Prostate gland (tissue), 2 donors: ENCODE data around the gene NCOR2. TPM values are rescaled to one million over a fixed set of nuclear protein-coding genes. Genes with fewer than 3 reads are reported as not detected.
A peak's percentile ranks its signal among the peaks of the same experiment; 100 is the strongest.

Experiments used
- DNase-seq: peaks from one replicate; pipeline ENCODE4 v3.0.0-alpha.2; 2019; ENCODE audit warnings: low spot score
- H3K27ac ChIP-seq, 2 donors: fragments of 200-600 bp; sonication (generic); 2 replicates each; pipeline ENCODE4 v1.5.1; 2017 to 2019
- H3K27me3 ChIP-seq: fragments of 200-600 bp; sonication (generic); replicated peaks from 2 replicates; pipeline ENCODE4 v1.5.1; 2019; ENCODE audit not compliant: insufficient read depth
- H3K36me3 ChIP-seq, 2 donors: fragments of 200-600 bp; sonication (generic); 1 replicate in 1 of 2; 2 replicates in 1 of 2; pipeline versions ENCODE4 v1.5.1 to v1.8.1; 2017 to 2019
- H3K4me1 ChIP-seq: fragments of 200-600 bp; sonication (generic); replicated peaks from 2 replicates; pipeline ENCODE4 v1.5.1; 2019
- H3K4me3 ChIP-seq, 2 donors: fragments of 200-600 bp; sonication (generic); 2 replicates each; pipeline ENCODE4 v1.5.1; 2017 to 2019
- H3K9me3 ChIP-seq: fragments of 200-600 bp; sonication (generic); 2 replicates; pipeline ENCODE4 v1.5.1; 2017
- CTCF ChIP-seq, 4 experiments: fragments of 200-600 bp in 2 of 4; fragments of 450-650 bp in 2 of 4; sonication (generic) in 2 of 4; IDR thresholded peaks; 1 replicate in 3 of 4; 2 replicates in 1 of 4; pipeline ENCODE4 v1.5.1; 2016 to 2019; ENCODE audit warnings: antibody characterized with exemption in 4 of 4, mild to moderate bottlenecking in 2 of 4, moderate library complexity in 2 of 4
- POLR2A ChIP-seq: fragments of 450-650 bp; IDR thresholded peaks from one replicate; pipeline ENCODE4 v1.6.1; 2016; ENCODE audit warnings: antibody characterized with exemption, mild to moderate bottlenecking
- POLR2AphosphoS5 ChIP-seq: sonication (generic); formaldehyde crosslinking; IDR thresholded peaks from one replicate; pipeline ENCODE4 v1.6.1; 2017; ENCODE audit warnings: antibody characterized with exemption
- WGBS: methylation state at CpG from one replicate; pipeline ENCODE4 v1.1.5; 2018; 5-methylcytosine and 5-hydroxymethylcytosine counted together
- intact Hi-C: fragments of 100-400 bp; cut with DNase I; formaldehyde crosslinking; loops from one replicate; pipeline ENCODE4 v1.14.2; 2022
- total RNA-seq, 2 donors: library from RNA; depleted of rRNA; stranded (reverse); fragments of >200 nt; gene quantifications; one replicate each; pipeline ENCODE4 v1.1.0, GENCODE V29; 2016

NCOR2 gene
- total RNA-seq, 2 donors from 2014 or later: 184 to 306 TPM

- no peaks in the 10 kb centered on the region for H3K9me3 ChIP-seq
- peaks cover 19% of the 10 kb centered on the region for H3K4me1 ChIP-seq
- DNase-seq: no peak
- H3K27me3 ChIP-seq: no peaks in the 10 kb centered on the region
- intact Hi-C loops: no loop called here
- no peak overlapping the region for H3K27ac ChIP-seq
- no peak overlapping the region for H3K4me3 ChIP-seq
- TF ChIP-seq POLR2AphosphoS5: no peak
- no peak for TF ChIP-seq POLR2A
- no peak for TF ChIP-seq CTCF (IDR thresholded peaks at IDR 0.05)
- 92% methylated on average over 8 of the region's 8 CpGs for WGBS
- peaks cover 0 to 5% of the 10 kb centered on the region in 2 donors for H3K36me3 ChIP-seq
These were observed 9.1 kb downstream of the NCOR2 start for GRCh38 chr12:124558313-124558712.

GRCh38 chr12:124557518-124558223, 9.7 kb downstream of the NCOR2 start:
- Histone ChIP-seq H3K9me3 (no peaks in the 10 kb centered on the region), H3K36me3 (no peaks in the 10 kb centered on the region), H3K4me3 (no peak overlapping the region), H3K27me3 (no peaks in the 10 kb centered on the region), H3K27ac (peak overlapping the region; percentile 29 to 55), H3K4me1 (peaks cover 19% of the 10 kb centered on the region)
- WGBS: 55% methylated on average over 11 of the region's 15 CpGs
- intact Hi-C loops: no loop called here
- no peak for DNase-seq
- no peak for TF ChIP-seq POLR2AphosphoS5

DNA sequence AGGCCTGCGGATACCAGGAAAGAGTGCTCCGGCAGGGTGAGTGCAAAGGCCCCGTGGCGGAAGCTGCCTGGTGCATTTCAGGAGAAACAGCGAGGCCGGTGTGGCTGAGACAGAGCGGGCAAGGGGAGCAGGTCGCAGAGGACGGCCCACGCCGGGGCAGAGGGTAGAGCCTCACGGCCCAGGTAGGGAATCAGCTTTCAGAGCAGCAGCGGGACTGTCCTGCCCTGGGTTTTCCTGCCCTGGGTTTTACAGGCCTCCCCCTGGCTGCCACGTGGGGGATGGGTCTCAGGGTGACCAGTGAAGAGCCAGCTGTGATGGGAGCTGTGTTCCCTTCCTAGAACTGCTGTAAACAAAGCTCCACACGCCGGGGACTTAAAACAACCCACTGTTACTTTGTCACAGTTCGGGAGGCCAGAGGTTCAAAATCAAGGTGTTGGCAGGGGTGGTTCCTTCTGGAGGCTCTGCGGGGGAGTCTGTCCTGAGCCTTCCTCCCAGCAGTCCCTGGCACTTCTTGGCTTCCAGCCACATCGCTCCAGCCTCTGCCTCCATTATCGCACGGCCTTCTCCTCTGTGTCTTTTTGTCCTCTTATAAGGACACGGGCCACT, 10.4 kb downstream of the NCOR2 start:
- TF ChIP-seq POLR2A (no peak), POLR2AphosphoS5 (no peak), CTCF (IDR thresholded peaks at IDR 0.05) (peak in 1 of 4 experiments; percentile 4)
- 61% methylated on average over 22 of the region's 22 CpGs for WGBS
- Histone ChIP-seq H3K27me3 (no peaks in the 10 kb centered on the region), H3K9me3 (no peaks in the 10 kb centered on the region), H3K27ac (peak overlapping the region; percentile 29 to 55), H3K36me3 (no peaks in the 10 kb centered on the region), H3K4me3 (no peak overlapping the region), H3K4me1 (peaks cover 24% of the 10 kb centered on the region)
- DNase-seq: no peak
- intact Hi-C loops: no loop called here

DNA sequence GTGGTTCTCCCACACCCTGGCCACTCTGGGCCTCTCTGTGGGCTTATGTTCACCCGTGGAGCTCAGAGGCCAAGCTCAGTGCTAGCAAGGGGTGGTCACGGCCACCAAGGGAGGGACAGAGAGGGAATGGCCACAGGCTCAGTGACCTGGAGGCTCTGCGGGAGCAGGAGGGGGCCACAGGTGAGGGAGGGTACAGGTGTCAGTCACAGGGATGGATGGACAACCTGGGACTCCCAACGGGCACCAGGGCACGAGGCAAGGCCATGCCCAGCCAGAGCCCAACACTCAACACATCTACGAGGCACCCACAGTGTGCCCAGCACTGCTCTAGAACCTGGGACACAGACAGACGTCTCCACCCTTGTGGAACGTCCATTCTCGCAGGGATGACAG, 11.3 kb downstream of the NCOR2 start:
- Histone ChIP-seq H3K27me3 (no peaks in the 10 kb centered on the region), H3K36me3 (no peaks in the 10 kb centered on the region), H3K9me3 (no peaks in the 10 kb centered on the region), H3K4me1 (peaks cover 28% of the 10 kb centered on the region), H3K4me3 (no peak overlapping the region), H3K27ac (no peak overlapping the region)
- TF ChIP-seq POLR2A (no peak), POLR2AphosphoS5 (no peak), CTCF (IDR thresholded peaks at IDR 0.05) (no peak)
- WGBS: 77% methylated on average over 9 of the region's 9 CpGs
- no peak for DNase-seq
- intact Hi-C loops: no loop called here

GRCh38 chr12:124555168-124556073, 12.0 kb downstream of the NCOR2 start:
- peaks cover 34% of the 10 kb centered on the region for H3K4me1 ChIP-seq
- H3K9me3 ChIP-seq: no peaks in the 10 kb centered on the region
- no peak overlapping the region for H3K4me3 ChIP-seq
- no peak for DNase-seq
- intact Hi-C loops: no loop called here
- H3K27me3 ChIP-seq: no peaks in the 10 kb centered on the region
- WGBS: 76% methylated on average over 28 of the region's 28 CpGs
- no peak overlapping the region for H3K27ac ChIP-seq
- no peak for TF ChIP-seq CTCF (IDR thresholded peaks at IDR 0.05)
- no peak for TF ChIP-seq POLR2A
- TF ChIP-seq POLR2AphosphoS5: no peak
- no peaks in the 10 kb centered on the region for H3K36me3 ChIP-seq
